ENCODE results near the gene TRIP13.

DNA sequence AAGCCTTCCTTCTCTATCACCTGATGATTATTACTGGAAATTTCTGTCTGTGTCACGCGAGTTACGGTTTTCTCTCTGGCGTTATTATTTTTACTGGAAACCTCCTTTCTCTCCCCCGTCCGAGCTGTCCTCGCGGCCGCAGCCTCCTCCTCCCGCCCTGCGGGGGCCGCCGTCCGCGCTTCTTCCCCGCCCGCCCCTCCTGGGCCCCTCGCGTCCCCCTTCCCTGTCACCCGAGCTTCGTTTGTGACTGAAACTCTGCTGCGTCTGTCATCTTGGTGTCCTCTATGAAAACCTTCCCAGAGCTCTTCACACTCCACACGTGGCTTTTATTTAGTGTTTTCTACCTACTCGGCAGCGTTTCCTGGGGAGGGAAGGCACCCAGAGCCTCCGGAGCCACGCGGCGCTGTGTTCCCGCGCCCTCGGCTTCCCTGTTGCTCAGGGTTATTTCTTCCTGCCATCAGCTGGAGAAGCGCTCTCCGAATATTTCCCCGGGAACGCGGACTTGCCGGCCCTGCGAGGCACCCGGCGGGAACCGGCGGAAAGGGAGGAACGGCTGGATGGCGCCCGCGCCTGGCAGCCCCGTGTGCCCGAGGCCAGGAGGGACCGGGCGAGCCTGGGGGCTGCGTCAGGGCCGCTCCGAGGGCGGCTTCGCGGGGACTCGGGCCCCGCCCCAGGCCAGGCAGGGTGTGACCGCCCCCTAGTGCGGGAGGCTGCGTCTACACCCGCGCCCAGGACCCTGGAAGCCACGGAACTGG lies 33.9 kb downstream of the TRIP13 start:
- TF ChIP-seq POLR2AphosphoS5 (IDR thresholded peaks at IDR 0.05; ENCODE audit: borderline replicate concordance, low read depth, low read length) (no peak), EZH2 (IDR thresholded peaks at IDR 0.05) (no peak), FOXP2 (optimal IDR thresholded peaks at IDR 0.05; ENCODE audit: control extremely low read depth, extremely low read length, insufficient read depth) (no peak)
